NCI-H2107 treated with DMSO at 0.1 percent for 48 hours (cell line): Measurements from ENCODE around the gene SNX8.

Source experiments
- DNase-seq: peaks from one replicate; lab custom pipeline; 2025; ENCODE audit not compliant: unreplicated experiment; lab: John Stamatoyannopoulos, UW

The SNX8 gene

GRCh38 chr7:2224934-2225333 is 89.3 kb downstream of the SNX8 start:
- DNase-seq, result no peak

- DNase-seq, result no peak
These were observed 89.7 kb downstream of the SNX8 start for GRCh38 chr7:2224491-2224928.

GRCh38 chr7:2223321-2223720 is 90.9 kb downstream of the SNX8 start:
- no peak for DNase-seq

DNA sequence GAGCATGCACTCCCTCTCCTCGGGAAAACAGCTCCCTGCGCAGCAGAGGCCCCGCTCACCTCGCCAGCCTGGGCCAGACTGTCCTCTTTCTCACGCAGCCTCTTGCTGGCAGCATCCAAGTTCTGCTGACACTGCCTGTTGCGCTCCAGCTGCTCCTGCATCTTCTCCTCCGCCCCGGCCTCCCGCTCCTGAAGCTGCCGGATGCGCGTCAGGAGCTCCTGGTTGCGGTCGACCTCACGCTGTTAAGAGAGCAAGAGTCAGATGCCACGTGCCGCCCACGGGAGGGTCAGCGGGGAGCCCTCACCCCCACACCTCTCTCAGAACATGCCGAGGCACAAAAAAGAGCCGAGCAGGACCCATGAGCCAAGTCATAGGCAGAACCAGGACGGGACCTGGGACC is 91.7 kb downstream of the SNX8 start:
- no peak for DNase-seq

DNA sequence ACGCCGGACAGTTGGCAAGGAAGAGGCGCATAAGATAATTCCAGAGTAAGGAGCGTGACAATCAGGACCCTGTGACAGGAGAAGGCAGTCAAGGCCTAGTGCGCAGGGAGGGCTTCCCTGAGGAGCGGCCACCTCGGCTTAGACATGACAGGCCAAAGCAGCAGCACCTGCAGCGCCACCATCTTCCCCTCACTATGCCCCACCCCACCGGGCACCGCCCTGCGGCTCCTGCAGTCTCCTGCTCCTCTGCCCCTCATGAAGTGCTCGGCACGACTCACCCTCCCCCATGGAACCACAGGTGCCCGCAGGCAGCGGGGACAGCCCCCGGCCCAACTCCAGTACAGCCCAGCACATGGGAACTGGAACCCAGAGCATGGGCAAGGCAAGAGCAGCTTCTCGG is 93.3 kb downstream of the SNX8 start:
- DNase-seq, result no peak

- no peak for DNase-seq
These were observed 93.7 kb downstream of the SNX8 start for GRCh38 chr7:2220506-2220905.

GRCh38 chr7:2220030-2220429 is 94.2 kb downstream of the SNX8 start:
- DNase-seq, result no peak

DNA sequence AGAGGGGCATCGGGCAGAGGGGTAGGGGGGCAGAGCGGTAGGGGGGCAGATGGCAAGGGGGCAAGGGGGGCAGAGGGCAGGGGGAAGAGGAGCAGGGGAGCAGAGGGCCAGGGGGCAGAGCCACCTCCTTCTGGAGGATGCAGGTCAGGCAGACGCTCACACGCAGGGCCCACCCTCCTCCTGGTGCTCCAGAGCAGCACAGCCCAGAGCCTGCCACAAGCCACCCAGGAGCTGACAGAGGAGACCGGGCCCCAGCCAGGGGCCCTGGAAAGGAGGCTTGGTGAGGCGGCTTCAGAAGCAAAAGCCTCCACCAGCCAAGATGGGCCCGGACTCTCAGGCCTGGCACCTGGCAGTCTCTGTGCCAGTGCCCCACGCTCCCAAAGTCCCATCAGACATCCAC is 94.6 kb downstream of the SNX8 start:
- DNase-seq, result no peak

DNA sequence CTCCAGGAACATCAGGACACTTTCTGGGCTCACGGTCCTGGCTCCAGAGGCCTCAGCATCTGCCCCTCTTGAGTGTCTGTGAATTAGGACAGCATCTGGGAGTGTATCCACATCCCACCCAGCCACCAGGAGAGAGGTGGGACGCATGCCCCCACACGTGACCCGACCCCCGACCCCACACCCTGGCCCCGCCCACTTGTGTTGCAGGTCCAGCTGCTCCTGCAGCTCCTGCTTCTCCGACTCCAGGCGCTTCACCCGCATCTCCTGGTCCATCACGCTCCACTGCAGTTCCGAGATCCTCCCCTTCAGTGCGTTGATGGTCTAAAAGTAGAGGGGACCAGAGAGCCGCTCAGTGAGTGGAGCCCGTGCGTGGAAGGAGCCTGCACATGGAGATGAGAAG is 95.1 kb downstream of the SNX8 start:
- no peak for DNase-seq

DNA sequence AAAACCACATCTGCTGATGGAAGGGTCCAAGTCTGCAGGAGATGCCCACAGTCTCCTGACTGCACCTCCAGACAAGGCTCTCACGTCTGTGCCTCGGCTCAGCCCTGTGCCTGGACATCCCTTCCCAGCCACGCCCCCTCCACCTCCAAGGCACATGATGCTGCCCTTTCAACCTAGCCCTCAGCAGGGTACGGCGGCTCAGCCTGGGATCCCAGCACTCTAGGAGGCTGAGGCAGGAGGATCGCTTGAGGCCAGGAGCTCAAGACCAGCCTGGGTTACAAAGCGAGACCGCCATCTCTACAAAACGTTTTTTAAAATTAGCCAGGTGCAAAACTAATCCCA is 95.8 kb downstream of the SNX8 start:
- no peak for DNase-seq

DNA sequence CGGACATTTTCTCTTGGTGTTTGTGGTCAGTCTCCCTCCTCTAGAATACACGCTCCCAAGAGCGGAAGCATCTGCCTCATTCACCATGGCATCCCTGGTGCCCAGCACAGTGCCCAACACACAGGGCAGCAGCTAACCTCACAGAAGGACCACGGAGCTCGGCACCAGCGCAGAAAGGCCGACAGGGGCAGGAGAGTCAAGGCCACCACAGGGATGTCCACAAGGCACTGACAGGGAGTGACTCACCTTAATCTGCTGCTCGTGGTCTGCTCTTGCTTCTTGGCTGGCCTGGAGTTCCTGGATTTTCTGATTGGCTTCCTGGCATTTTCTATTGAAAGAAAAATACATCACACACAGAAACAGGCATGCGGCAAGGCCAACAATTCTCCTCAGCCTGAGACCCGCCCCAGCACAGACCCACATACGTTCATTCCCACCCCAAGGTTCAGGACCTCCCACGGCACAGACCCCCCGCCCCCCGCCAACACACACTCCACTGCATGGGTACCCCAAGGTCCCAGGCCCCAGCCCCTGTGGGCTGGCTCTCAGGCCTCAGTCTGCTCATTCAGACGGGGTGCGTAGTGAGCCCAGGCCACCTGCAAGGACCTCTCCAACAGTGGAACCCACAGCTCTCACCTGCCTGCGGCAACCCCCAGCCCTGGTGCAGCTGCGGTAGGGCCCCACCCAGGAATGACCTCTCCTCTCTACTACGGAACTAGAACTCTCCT is 96.4 kb downstream of the SNX8 start:
- DNase-seq, result no peak

DNA sequence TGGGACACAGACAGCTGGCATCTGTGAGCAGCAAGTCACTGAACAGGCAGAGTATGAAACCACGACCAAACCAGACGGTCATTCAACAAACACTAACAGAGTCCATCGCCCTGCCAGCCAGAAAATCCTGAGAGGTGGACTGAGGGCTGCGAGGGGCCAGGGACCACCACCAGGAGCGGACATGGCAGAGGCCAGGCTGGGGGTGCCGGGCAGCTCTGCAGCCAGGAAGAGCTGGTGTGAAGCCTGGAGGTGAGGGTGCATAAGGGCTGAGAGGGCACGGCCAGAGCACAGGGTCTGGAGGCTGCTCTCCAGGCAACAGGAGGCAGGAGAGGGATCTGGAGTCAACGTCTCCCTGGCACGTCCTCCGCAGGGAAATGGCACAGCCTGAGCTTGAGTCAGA is 97.0 kb downstream of the SNX8 start:
- DNase-seq, result no peak

DNA sequence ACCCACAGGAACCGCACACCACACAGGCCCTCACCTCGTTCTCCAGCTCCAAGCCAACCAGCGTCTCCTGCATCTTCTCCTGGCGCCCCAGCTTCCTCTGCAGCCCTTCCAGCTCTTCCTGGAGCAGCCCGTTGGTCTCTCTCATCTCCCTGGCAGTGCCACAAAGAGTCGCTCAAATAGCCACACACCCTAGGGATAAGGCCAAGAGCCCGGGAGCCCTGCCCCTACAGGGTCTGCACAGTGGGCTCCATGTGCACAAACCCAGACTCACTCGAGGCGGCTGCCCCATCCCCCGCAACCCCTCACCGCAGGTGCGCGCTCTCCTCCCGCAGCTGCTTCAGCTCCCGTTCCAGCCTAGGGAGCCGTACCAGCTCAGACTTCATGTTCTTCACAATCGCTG is 98.4 kb downstream of the SNX8 start:
- no peak for DNase-seq

DNA sequence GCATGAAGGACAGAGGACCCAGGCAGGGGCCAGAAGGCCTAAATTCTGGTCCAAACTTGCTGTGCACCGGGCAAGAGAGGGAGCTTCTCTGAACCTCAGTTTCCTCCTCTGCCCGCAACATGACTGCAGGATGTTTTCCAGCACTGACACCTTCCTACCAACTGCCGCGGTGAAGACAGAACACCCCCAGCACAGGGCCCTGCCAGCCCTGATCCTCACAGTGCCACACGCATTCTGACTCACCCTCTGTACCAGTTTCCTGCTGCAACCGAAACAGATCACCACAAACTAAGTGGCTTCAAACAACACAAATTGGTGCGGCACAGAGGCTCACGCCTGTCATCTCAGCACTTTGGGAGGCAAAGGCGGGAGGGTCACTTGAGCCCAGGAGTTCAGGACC is 99.6 kb downstream of the SNX8 start:
- DNase-seq, result no peak

DNA sequence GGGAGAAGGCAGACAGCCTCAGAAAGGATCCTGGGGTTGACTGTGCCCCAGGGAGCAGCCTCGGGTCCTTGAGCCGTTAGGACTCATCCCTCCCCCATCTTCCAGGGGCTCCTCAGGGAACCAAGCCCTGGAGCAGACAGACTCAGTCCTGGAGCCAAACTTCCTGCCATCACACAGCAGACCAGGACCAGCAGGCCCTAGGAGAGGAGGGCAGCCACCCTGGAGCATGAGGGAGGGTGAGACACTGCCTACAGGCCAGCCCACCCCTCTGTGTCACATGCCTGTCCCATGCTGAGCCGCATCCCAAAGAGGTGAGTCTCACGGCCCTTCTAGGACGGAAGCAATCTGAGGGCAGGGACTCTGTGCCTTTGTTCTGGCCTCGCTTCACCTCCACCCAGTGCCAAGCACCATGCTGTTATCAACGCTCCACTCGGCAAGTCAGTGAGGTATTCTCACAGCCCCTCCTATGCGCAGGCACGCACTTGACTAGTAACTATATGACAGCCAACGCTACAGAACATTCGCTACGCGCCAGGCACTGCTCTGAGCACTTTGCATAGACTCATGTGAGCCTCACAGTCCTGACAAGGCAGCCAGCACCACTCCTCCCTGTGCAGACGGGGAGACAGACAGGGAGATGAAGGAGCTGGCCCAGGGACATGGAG is 100.6 kb downstream of the SNX8 start:
- no peak for DNase-seq

- DNase-seq, result no peak
These were observed 101.3 kb downstream of the SNX8 start for GRCh38 chr7:2212906-2213305.

GRCh38 chr7:2211926-2212325 is 102.3 kb downstream of the SNX8 start:
- no peak for DNase-seq

DNA sequence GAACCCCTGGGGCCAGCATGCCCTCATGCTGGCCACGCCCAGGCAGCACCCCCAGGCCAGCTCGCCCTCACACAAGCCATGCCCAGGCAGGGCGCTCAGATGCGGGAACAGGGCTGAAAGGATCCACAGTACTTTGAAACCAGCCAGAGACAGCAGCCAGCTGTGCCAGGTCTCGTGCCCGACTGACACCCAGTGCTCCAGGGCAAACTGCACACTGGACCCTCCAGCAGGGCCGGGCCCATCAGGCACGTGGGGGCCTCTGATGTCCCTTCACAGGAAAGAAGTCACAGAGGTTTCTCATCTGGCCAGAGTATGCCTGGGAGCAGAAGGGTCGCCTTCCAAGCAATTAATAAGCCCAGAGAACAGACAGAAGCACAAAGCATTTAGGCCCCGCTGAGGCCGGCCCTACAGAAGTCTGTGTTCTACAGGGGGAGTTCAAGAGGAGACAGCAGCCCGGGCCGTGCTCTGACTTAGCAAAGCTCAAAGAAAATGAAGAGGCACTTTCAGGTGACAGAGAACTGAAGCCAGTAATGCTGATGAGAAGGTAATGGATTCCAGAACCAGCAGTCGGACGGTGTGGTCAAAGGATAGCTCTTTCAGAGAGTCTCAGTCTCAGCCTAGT is 102.9 kb downstream of the SNX8 start:
- DNase-seq, result no peak

DNA sequence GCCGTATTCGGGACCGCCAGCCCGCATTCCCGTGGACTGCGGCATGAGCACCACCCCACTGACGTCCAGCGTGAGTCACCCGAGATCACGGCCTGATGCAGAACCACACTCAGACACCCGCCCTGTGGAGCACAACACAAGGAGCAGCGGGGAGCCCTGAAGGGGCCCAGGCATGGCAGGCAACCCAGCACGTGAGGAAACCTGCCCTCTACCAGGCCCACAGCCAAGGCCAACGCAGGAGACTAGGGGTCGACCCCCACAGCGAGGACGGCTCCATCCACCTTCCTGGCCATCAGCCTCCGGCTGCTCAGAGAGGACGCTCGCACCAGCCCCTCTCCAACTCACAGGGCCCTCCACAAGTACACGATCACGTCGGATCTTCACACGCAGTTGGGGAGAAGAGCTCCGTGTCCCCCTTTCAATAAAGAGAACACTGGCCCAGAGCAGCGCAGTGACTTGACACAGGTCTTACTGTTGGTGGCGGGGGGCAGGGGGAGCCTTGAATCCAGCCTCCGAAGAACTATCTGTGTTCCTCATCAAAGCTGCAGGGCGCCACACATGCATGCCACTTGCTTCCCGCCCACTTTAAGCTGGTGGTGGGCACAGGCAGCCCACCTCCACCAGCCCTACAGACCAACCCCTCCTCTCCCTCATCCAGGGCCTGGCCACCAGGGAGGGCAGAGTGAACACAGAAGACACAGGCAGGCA is 103.5 kb downstream of the SNX8 start:
- no peak for DNase-seq

DNA sequence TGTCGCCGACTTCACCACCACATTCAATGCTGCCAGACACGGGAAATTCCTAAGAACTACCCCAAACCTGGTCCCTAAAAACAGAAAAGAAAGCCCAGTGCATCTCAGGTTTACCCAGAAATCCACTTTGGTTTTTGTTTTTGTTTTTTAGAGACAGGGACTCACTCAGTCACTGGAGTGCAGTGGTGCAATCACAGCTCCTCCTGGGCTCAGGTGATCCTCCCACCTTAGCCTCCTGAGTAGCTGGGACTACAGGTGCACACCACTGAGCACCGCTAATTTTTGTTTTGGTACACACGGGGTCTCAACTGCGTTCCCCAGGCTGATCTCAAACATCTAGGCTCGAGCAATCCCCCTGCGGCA is 104.3 kb downstream of the SNX8 start:
- DNase-seq, result no peak

GRCh38 chr7:2209146-2209960 is 104.9 kb downstream of the SNX8 start:
- peak; percentile 32 for DNase-seq
